BE2C (cell line): ENCODE results near the gene ARMC7.
A peak's percentile ranks its signal among the peaks of the same experiment; 100 is the strongest.

ENCODE experiments used
- DNase-seq: peaks from one replicate; pipeline ENCODE4 v3.0.0-alpha.2; 2020
- H3K27me3 ChIP-seq: fragments of 250-450 bp; sonication (Bioruptor Pico); 2 replicates; pipeline ENCODE4 v1.5.1; 2020; ENCODE audit warnings: mild to moderate bottlenecking
- H3K36me3 ChIP-seq: fragments of 250-450 bp; sonication (Bioruptor Pico); 2 replicates; pipeline ENCODE4 v1.5.1; 2020; ENCODE audit warnings: mild to moderate bottlenecking
- H3K4me1 ChIP-seq: fragments of 250-450 bp; sonication (Bioruptor Pico); 2 replicates; pipeline ENCODE4 v1.5.1; 2020
- H3K4me3 ChIP-seq: 2 replicates; pipeline ENCODE4 v1.5.1; 2011; ENCODE audit warnings: low read depth, low read length
- H3K9me3 ChIP-seq: fragments of 250-450 bp; sonication (Bioruptor Pico); 2 replicates; pipeline ENCODE4 v1.5.1; 2020
- CTCF ChIP-seq: IDR thresholded peaks from 2 replicates; pipeline ENCODE4 v1.5.1; 2012; ENCODE audit warnings: mild to moderate bottlenecking, low read depth, low read length

The ARMC7 gene

GRCh38 chr17:75113798-75114551 lies 4.2 kb downstream of the ARMC7 start:
- H3K4me3 ChIP-seq = peak overlapping the region; percentile 70

GRCh38 chr17:75114552-75115314 lies 5.0 kb downstream of the ARMC7 start:
- TF ChIP-seq CTCF = no peak
- no peaks in the 10 kb centered on the region for H3K9me3 ChIP-seq
- no peaks in the 10 kb centered on the region for H3K27me3 ChIP-seq
- no peak for DNase-seq
- H3K36me3 ChIP-seq = no peaks in the 10 kb centered on the region
- no peaks in the 10 kb centered on the region for H3K4me1 ChIP-seq
- H3K4me3 ChIP-seq = peak overlapping the region; percentile 70

More at GRCh38 chr17:75113798-75114551, 4.2 kb downstream of the ARMC7 start:
- DNase-seq = peak; percentile 92
- Histone ChIP-seq H3K4me1 (no peaks in the 10 kb centered on the region), H3K36me3 (no peaks in the 10 kb centered on the region), H3K27me3 (no peaks in the 10 kb centered on the region), H3K9me3 (no peaks in the 10 kb centered on the region)
- peak; percentile 95 for TF ChIP-seq CTCF

- no peak for TF ChIP-seq CTCF
- H3K4me3 ChIP-seq = no peak overlapping the region
- no peaks in the 10 kb centered on the region for H3K27me3 ChIP-seq
- no peak for DNase-seq
- H3K4me1 ChIP-seq = no peaks in the 10 kb centered on the region
- H3K9me3 ChIP-seq = no peaks in the 10 kb centered on the region
- H3K36me3 ChIP-seq = no peaks in the 10 kb centered on the region
These were observed 5.8 kb downstream of the ARMC7 start for GRCh38 chr17:75115555-75115954.

- no peak overlapping the region for H3K4me3 ChIP-seq
- no peak for TF ChIP-seq CTCF
- no peaks in the 10 kb centered on the region for H3K9me3 ChIP-seq
- no peaks in the 10 kb centered on the region for H3K4me1 ChIP-seq
- DNase-seq = no peak
- H3K36me3 ChIP-seq = no peaks in the 10 kb centered on the region
- no peaks in the 10 kb centered on the region for H3K27me3 ChIP-seq
These were observed 7.0 kb downstream of the ARMC7 start for GRCh38 chr17:75116737-75117136.

- no peak overlapping the region for H3K4me3 ChIP-seq
- no peak for TF ChIP-seq CTCF
- DNase-seq = no peak
- no peaks in the 10 kb centered on the region for H3K4me1 ChIP-seq
- H3K27me3 ChIP-seq = no peaks in the 10 kb centered on the region
- no peaks in the 10 kb centered on the region for H3K9me3 ChIP-seq
- no peaks in the 10 kb centered on the region for H3K36me3 ChIP-seq
These were observed 8.5 kb downstream of the ARMC7 start for GRCh38 chr17:75118307-75118706.
